OCI-LY7 (cell line): ENCODE measurements around the gene HPGDS. TPM values are rescaled to one million over a fixed set of nuclear protein-coding genes. Genes with fewer than 3 reads are reported as not detected.
"Not testable (repeated sequence)": the region's sequence is repeated elsewhere in the genome, so short reads cannot be mapped to it uniquely, and the experiment has no call there.

Source experiments
- BruUV-seq: library from RNA; stranded (reverse); fragments of 400-500 nt; replicated peaks from 2 replicates; lab custom pipeline; 2021; lab: Mats Ljungman, UMichigan
- CTCF ChIA-PET: fragments of 300-600 bp; sonication (Branson Sonifier 250); formaldehyde crosslinking; loops from one replicate; lab custom pipeline; 2022; ENCODE audit warnings: antibody characterized with exemption; ENCODE audit not compliant: unreplicated experiment; lab: Charles Lee
- POLR2A ChIA-PET: fragments of 300-600 bp; sonication (Branson Sonifier 250); formaldehyde crosslinking; loops from one replicate; lab custom pipeline; 2022; ENCODE audit warnings: antibody characterized with exemption; lab: Charles Lee
- DNase-seq: peaks from one replicate; pipeline ENCODE4 v3.0.0-alpha.2; 2015; ENCODE audit warnings: low spot score
- H2AFZ ChIP-seq: fragments of 200-600 bp; sonication (generic), shearing (Covaris generic); 2 replicates; pipeline ENCODE4 v1.6.1; 2014; ENCODE audit warnings: mild to moderate bottlenecking, antibody characterized with exemption, low read length, moderate library complexity
- H3K27ac ChIP-seq: fragments of 200-600 bp; sonication (generic); 2 replicates; pipeline ENCODE4 v1.5.1; 2014; ENCODE audit warnings: mixed run types, low read depth, mild to moderate bottlenecking, moderate library complexity, low read length, inconsistent platforms; ENCODE audit not compliant: poor library complexity, severe bottlenecking
- H3K36me3 ChIP-seq: fragments of 200-600 bp; sonication (generic); 2 replicates; pipeline ENCODE4 v1.6.1; 2014; ENCODE audit warnings: mild to moderate bottlenecking, antibody characterized with exemption, low read length, moderate library complexity, mixed read lengths; ENCODE audit not compliant: insufficient read depth
- H3K4me1 ChIP-seq: fragments of 200-600 bp; sonication (generic); 2 replicates; pipeline ENCODE4 v1.5.1; 2014; ENCODE audit warnings: mild to moderate bottlenecking, low read length; ENCODE audit not compliant: insufficient read depth, poor library complexity, severe bottlenecking
- H3K4me2 ChIP-seq: fragments of 200-600 bp; sonication (generic); 2 replicates; pipeline ENCODE4 v1.6.1; 2014; ENCODE audit warnings: mild to moderate bottlenecking, low read length
- H3K4me3 ChIP-seq: fragments of 200-600 bp; sonication (generic); 2 replicates; pipeline ENCODE4 v1.5.1; 2014; ENCODE audit warnings: mild to moderate bottlenecking, low read depth, low read length; ENCODE audit not compliant: poor library complexity, severe bottlenecking
- H3K79me2 ChIP-seq: fragments of 200-600 bp; sonication (generic); 2 replicates; pipeline ENCODE4 v1.6.1; 2016; ENCODE audit warnings: low read depth, mild to moderate bottlenecking, low read length, moderate library complexity, mixed read lengths; ENCODE audit not compliant: insufficient read depth
- H3K9me2 ChIP-seq: fragments of 200-600 bp; sonication (generic); 2 replicates; pipeline ENCODE4 v1.6.1; 2016; ENCODE audit warnings: mild to moderate bottlenecking, low read length, mixed read lengths; ENCODE audit not compliant: insufficient read depth
- H3K9me3 ChIP-seq: fragments of 200-600 bp; sonication (generic); 2 replicates; pipeline ENCODE4 v1.6.1; 2014; ENCODE audit warnings: mild to moderate bottlenecking, mixed run types, low read length, mixed read lengths
- H4K20me1 ChIP-seq: fragments of 200-600 bp; sonication (generic); 2 replicates; pipeline ENCODE4 v1.6.1; 2014; ENCODE audit warnings: mild to moderate bottlenecking, antibody characterized with exemption, low read length, moderate library complexity, mixed read lengths; ENCODE audit not compliant: insufficient read depth
- EZH2phosphoT487 ChIP-seq: fragments of 200-600 bp; sonication (generic); IDR thresholded peaks from 2 replicates; pipeline ENCODE4 v1.6.1; 2018; ENCODE audit warnings: low read depth, borderline replicate concordance, mild to moderate bottlenecking, mixed run types, antibody characterized with exemption, low read length, moderate library complexity, mixed read lengths
- intact Hi-C: fragments of 100-400 bp; cut with micrococcal nuclease; formaldehyde crosslinking; loops from one replicate; pipeline ENCODE4 v1.10.0; 2022; ENCODE audit not compliant: unreplicated experiment
- total RNA-seq, 2 experiments: library from RNA; depleted of rRNA in 1 of 2; stranded (reverse); fragments of >200 nt in 1 of 2; shearing (Covaris generic) in 1 of 2; gene quantifications; 2 replicates each; pipeline ENCODE4 v1.2.3, GENCODE V29; 2014 to 2022
- TF ChIP-seq, protein P1 (sequence below): fragments of 200-600 bp; sonication (generic); conservative IDR thresholded peaks from 2 replicates; pipeline ENCODE4 v1.5.1; 2014; ENCODE audit warnings: mild to moderate bottlenecking, antibody characterized with exemption, low read length, moderate library complexity, mixed read lengths

HPGDS gene
- total RNA-seq, 2 experiments from 2014 or later: not detected

DNA sequence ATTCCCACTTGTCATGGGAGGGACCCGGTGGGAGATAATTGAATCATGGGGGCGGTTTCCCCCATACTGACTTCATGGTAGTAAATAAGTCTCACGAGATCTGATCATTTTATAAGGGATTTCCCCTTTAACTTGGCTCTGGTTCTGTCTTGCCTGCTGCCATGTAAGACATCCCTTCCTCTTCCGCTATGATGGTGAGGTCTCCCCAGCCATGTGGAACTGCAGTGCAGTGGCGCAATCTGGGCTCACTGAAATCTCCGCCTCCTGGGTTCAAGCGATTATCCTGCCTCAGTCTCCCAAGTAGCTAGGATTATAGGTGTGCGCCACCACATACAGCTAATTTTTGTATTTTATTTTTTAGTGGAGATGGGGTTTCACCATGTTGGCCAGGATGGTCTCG lies 2.9 kb downstream of the HPGDS start:
- Histone ChIP-seq H2AFZ (no peak overlapping the region), H3K4me3 (no peak overlapping the region), H3K36me3 (no peaks in the 10 kb centered on the region), H3K9me2 (no peaks in the 10 kb centered on the region), H3K27ac (no peak overlapping the region), H3K4me2 (no peak overlapping the region), H3K9me3 (no peaks in the 10 kb centered on the region), H4K20me1 (no peaks in the 10 kb centered on the region), H3K79me2 (no peaks in the 10 kb centered on the region), H3K4me1 (no peaks in the 10 kb centered on the region)
- ChIA-PET POLR2A (interaction anchor here (0.5 to 0.7 kb wide), 2 partner anchors 193 to 1321 kb away, joined by 3 to 5 read pairs; no protein-coding TSS in a partner anchor), CTCF (no interaction called here)
- no peak for DNase-seq
- intact Hi-C loops: no loop called here
- no TSS peak for BruUV-seq
- TF ChIP-seq, protein P1, sequence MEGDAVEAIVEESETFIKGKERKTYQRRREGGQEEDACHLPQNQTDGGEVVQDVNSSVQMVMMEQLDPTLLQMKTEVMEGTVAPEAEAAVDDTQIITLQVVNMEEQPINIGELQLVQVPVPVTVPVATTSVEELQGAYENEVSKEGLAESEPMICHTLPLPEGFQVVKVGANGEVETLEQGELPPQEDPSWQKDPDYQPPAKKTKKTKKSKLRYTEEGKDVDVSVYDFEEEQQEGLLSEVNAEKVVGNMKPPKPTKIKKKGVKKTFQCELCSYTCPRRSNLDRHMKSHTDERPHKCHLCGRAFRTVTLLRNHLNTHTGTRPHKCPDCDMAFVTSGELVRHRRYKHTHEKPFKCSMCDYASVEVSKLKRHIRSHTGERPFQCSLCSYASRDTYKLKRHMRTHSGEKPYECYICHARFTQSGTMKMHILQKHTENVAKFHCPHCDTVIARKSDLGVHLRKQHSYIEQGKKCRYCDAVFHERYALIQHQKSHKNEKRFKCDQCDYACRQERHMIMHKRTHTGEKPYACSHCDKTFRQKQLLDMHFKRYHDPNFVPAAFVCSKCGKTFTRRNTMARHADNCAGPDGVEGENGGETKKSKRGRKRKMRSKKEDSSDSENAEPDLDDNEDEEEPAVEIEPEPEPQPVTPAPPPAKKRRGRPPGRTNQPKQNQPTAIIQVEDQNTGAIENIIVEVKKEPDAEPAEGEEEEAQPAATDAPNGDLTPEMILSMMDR: no peak
- TF ChIP-seq EZH2phosphoT487: no peak

DNA sequence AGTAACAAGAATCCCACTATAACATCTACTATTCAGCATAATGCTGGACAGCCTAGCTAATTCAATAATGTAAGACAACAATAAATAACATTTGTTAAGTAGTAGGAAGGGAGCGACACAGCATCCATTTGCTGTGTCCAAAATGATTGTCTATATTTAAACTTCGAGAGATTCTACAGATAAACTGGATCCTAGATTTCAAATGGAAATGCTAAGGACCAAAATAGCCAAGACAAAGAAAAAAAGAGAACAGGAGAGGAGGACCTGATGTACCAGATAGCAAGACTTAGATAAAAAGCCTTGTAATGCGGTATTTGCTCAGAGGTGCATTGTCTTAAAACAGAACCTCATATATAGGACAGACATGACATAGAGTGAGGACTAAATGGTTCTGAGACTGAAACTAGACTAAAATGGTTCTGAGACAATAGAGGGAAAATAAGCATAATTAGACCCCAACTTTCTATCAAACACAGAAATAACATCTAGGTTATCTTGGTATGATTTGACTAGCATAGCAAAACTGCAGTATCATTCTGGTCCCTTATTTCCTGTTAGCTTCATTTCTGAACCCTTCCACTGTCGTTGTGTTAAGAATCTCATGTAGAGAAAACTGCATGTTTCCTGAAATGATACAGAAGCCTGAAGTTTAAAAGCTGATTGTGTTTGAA lies 3.8 kb downstream of the HPGDS start:
- Histone ChIP-seq H3K4me2 (no peak overlapping the region), H3K79me2 (no peaks in the 10 kb centered on the region), H4K20me1 (no peaks in the 10 kb centered on the region), H3K9me3 (no peaks in the 10 kb centered on the region), H2AFZ (no peak overlapping the region), H3K4me3 (no peak overlapping the region), H3K9me2 (no peaks in the 10 kb centered on the region), H3K36me3 (no peaks in the 10 kb centered on the region), H3K4me1 (no peaks in the 10 kb centered on the region), H3K27ac (no peak overlapping the region)
- DNase-seq: no peak
- intact Hi-C loops: no loop called here
- TF ChIP-seq, protein P1: no peak
- TF ChIP-seq EZH2phosphoT487: no peak
- ChIA-PET CTCF (no interaction called here), POLR2A (interaction anchor here (0.5 to 0.9 kb wide), 2 partner anchors 24 to 192 kb away, joined by 5 read pairs; no protein-coding TSS in a partner anchor)
- no TSS peak for BruUV-seq

DNA sequence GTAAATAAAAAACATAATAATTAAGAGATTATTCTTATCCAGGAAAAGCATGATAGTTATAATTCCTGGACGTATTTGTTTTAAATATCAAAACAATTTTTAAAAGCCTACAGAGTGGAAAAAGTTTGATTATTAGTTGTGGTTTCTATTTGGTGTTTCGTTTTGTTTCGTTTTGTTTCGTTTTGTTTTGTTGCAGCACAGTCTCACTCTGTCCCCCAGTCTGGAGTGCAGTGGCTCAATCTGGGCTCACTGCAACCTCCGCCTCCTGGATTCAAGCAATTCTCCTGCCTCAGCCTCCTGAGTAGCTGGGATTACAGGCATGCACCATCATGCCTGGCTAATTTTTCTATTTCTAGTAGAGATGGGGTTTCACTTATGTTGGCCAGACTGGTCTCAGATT lies 5.8 kb downstream of the HPGDS start:
- H3K4me2 ChIP-seq, H3K4me1 ChIP-seq, POLR2A ChIA-PET, H4K20me1 ChIP-seq, intact Hi-C loops, H3K9me3 ChIP-seq, H3K27ac ChIP-seq, H3K36me3 ChIP-seq, H2AFZ ChIP-seq, H3K79me2 ChIP-seq, H3K4me3 ChIP-seq, CTCF ChIA-PET, DNase-seq, H3K9me2 ChIP-seq, BruUV-seq: not testable (repeated sequence)
